Stimulated activated CD4-positive, alpha-beta T cell treated with anti-CD3 and anti-CD28 coated beads, Interleukin-4, amount 100 ng/mL, for 1 hour (primary cell): ENCODE results near the gene KRTAP10-3.
"Not testable (repeated sequence)": the region's sequence is repeated elsewhere in the genome, so short reads cannot be mapped to it uniquely, and the experiment has no call there.

ENCODE experiments used
- DNase-seq: peaks from one replicate; pipeline ENCODE4 v3.0.0-alpha.2; 2020

The KRTAP10-3 gene

GRCh38 chr21:44558695-44559094 is at the start of gene KRTAP10-3:
Gene KRTAP10-3 (minus strand): TSS chr21:44558795. CDS start chr21:44558715, 80 bp downstream.
- DNase-seq, result no peak

- DNase-seq, result no peak
These were observed 47.9 kb upstream of the KRTAP10-3 start for GRCh38 chr21:44606495-44606894.

GRCh38 chr21:44603911-44604310 is 45.3 kb upstream of the KRTAP10-3 start:
- DNase-seq, result no peak

GRCh38 chr21:44603109-44603875 is 44.7 kb upstream of the KRTAP10-3 start:
- DNase-seq, result no peak

- DNase-seq, result no peak
These were observed 43.9 kb upstream of the KRTAP10-3 start for GRCh38 chr21:44602463-44602850.

GRCh38 chr21:44601596-44602462 is 43.2 kb upstream of the KRTAP10-3 start:
- DNase-seq, result no peak

- not testable (repeated sequence) for DNase-seq
These were observed 42.5 kb upstream of the KRTAP10-3 start for GRCh38 chr21:44601091-44601490.

GRCh38 chr21:44600118-44600978 is 41.8 kb upstream of the KRTAP10-3 start, which contains the start of gene KRTAP10-7:
Gene KRTAP10-7 (plus strand): TSS chr21:44600597. CDS start chr21:44600622, 25 bp downstream.
- DNase-seq, result not testable (repeated sequence)

GRCh38 chr21:44599264-44600029 is 40.9 kb upstream of the KRTAP10-3 start:
- DNase-seq, result no peak

- no peak for DNase-seq
These were observed 39.5 kb upstream of the KRTAP10-3 start for GRCh38 chr21:44598061-44598460.

GRCh38 chr21:44596068-44596725 is 37.6 kb upstream of the KRTAP10-3 start:
- no peak for DNase-seq

GRCh38 chr21:44595524-44595923 is 36.9 kb upstream of the KRTAP10-3 start:
- DNase-seq, result no peak

- no peak for DNase-seq
These were observed 35.9 kb upstream of the KRTAP10-3 start for GRCh38 chr21:44594406-44594916.

- DNase-seq, result no peak
These were observed 35.2 kb upstream of the KRTAP10-3 start for GRCh38 chr21:44593598-44594405.

- DNase-seq, result no peak
These were observed 34.1 kb upstream of the KRTAP10-3 start, which contains the start of gene KRTAP10-6 for GRCh38 chr21:44592446-44593311. Gene KRTAP10-6 (minus strand): TSS chr21:44592505. CDS start chr21:44592484, 21 bp downstream.

- not testable (repeated sequence) for DNase-seq
These were observed 33.2 kb upstream of the KRTAP10-3 start for GRCh38 chr21:44591801-44592130.

GRCh38 chr21:44590897-44591800 is 32.6 kb upstream of the KRTAP10-3 start:
- DNase-seq, result not testable (repeated sequence)

- no peak for DNase-seq
These were observed 31.7 kb upstream of the KRTAP10-3 start for GRCh38 chr21:44590311-44590721.
